ENCODE measurements around the gene TUSC2.
A peak's percentile ranks its signal among the peaks of the same experiment; 100 is the strongest.

TUSC2 gene

DNA sequence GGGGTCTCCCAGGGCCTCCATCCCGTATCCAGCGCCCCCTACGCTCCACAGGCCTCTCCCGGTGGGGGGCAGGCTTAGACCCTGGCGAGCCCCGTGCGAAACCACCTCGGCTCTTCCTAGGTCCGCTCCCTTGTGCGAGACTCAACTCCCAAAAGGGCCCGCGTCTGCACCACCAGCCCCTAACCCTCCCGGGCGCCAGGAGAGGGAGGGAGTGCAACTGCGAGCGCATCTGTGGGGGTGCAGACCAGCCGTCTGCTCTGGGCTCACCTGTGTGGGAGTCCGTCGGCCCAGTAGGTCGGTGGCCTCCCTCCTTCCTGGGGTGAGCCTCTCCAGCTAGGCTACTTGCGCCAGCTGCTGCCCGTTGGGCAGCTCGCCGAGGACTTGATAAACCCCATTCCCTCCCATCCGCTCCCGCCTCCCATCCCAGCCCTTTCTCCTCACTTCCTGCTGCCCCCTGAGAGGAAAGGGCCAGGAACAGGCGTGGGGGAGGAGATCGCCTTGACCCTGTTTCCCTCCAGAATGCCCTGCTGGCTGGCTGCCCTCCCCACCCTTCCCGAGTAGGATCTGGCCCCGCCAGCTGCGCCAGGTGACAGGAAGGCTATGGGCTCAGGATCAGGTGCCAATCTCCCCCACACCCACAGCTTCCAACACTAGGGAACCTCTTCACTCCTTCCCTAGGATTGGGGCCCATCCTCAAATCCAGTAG is 5.5 kb downstream of the TUSC2 start, which contains the start of gene HYAL2:
HYAL2 (minus strand) TSS at position 360 of the 706 bp plus-strand sequence. CDS start 2,256 bp downstream, outside the sequence.
- no peaks in the 10 kb centered on the region for H3K4me1 ChIP-seq (ENCODE audit: control insufficient read depth, insufficient read depth, low read length)
- TF ChIP-seq IKZF3 (tag by site-specific recombination; IDR thresholded peaks at IDR 0.05), result no peak
- peak; percentile 15; the same call in 1 of the 2 replicates for TF ChIP-seq ZFHX2 (tag by site-specific recombination; conservative IDR thresholded peaks at IDR 0.05)
- peaks cover 3 to 59% of the 10 kb centered on the region in 2 experiments; a peak in 2 of 3 replicates for H3K36me3 ChIP-seq (ENCODE audit: control insufficient read depth in 2 of 2, insufficient read depth in 1 of 2, low read length in 2 of 2)
- CTCF ChIA-PET, result interaction anchor here (0.5 to 3.0 kb wide), 8 partner anchors 11 to 1200 kb away, joined by 3 to 21 read pairs (median 4); partner anchors contain the start of genes HYAL3 and NAA80
- H3K9me3 ChIP-seq (ENCODE audit: control insufficient read depth, insufficient read depth, low read depth, low read length), result no peaks in the 10 kb centered on the region
- peak within 1 kb of the TSS; percentile 62 for H3K4me3 ChIP-seq (ENCODE audit: low read depth, low read length)
- POLR2A ChIA-PET, result interaction anchor here (2.5 to 3.2 kb wide), 3 partner anchors 15 to 27 kb away, joined by 7 to 17 read pairs (median 12); partner anchors contain the start of genes HYAL3 and NAA80
- H3K27ac ChIP-seq (ENCODE audit: extremely low read depth, low read depth, low read length), result peak within 1 kb of the TSS; percentile 95

DNA sequence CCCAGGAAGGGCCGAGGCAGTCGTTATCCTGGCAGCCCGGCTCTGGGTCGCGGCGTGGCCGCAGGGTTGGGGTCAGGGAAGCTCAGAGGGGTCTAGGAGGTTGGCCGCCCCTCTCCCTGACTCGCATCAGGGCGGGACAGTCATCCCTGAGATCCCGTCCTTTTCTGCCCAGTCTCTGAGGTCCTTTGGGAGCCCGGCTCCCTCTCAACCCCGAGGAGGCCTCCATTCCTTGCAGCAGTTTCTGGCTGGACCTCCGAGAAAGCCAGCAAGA is 6.0 kb downstream of the TUSC2 start:
- Histone ChIP-seq H3K9me3 (ENCODE audit: control insufficient read depth, insufficient read depth, low read depth, low read length) (no peaks in the 10 kb centered on the region), H3K4me3 (ENCODE audit: low read depth, low read length) (no peak overlapping the region), H3K36me3 (ENCODE audit: control insufficient read depth in 2 of 2, insufficient read depth in 1 of 2, low read length in 2 of 2) (peaks cover 3 to 63% of the 10 kb centered on the region in 2 experiments; a peak in 2 of 3 replicates), H3K27ac (ENCODE audit: extremely low read depth, low read depth, low read length) (no peak overlapping the region; the same call in 1 of the 2 replicates), H3K4me1 (ENCODE audit: control insufficient read depth, insufficient read depth, low read length) (peaks cover 2% of the 10 kb centered on the region; the same call in 1 of the 2 replicates)
- TF ChIP-seq, protein P1, sequence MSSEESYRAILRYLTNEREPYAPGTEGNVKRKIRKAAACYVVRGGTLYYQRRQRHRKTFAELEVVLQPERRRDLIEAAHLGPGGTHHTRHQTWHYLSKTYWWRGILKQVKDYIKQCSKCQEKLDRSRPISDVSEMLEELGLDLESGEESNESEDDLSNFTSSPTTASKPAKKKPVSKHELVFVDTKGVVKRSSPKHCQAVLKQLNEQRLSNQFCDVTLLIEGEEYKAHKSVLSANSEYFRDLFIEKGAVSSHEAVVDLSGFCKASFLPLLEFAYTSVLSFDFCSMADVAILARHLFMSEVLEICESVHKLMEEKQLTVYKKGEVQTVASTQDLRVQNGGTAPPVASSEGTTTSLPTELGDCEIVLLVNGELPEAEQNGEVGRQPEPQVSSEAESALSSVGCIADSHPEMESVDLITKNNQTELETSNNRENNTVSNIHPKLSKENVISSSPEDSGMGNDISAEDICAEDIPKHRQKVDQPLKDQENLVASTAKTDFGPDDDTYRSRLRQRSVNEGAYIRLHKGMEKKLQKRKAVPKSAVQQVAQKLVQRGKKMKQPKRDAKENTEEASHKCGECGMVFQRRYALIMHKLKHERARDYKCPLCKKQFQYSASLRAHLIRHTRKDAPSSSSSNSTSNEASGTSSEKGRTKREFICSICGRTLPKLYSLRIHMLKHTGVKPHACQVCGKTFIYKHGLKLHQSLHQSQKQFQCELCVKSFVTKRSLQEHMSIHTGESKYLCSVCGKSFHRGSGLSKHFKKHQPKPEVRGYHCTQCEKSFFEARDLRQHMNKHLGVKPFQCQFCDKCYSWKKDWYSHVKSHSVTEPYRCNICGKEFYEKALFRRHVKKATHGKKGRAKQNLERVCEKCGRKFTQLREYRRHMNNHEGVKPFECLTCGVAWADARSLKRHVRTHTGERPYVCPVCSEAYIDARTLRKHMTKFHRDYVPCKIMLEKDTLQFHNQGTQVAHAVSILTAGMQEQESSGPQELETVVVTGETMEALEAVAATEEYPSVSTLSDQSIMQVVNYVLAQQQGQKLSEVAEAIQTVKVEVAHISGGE (tag by site-specific recombination; conservative IDR thresholded peaks at IDR 0.05; ENCODE audit: low read depth), result no peak
- TF ChIP-seq YY2 (tag by site-specific recombination; IDR thresholded peaks at IDR 0.05) (no peak), ZNF114 (tag by site-specific recombination; IDR thresholded peaks at IDR 0.05) (no peak), HOXD13 (CRISPR knock-in tag; IDR thresholded peaks at IDR 0.05; ENCODE audit: borderline replicate concordance) (no peak), KLF7 (tag by site-specific recombination; IDR thresholded peaks at IDR 0.05; ENCODE audit: borderline replicate concordance) (no peak), HOXC10 (CRISPR knock-in tag; IDR thresholded peaks at IDR 0.05) (no peak), EGR2 (tag by site-specific recombination; IDR thresholded peaks at IDR 0.05; ENCODE audit: low read depth) (no peak), ZNF132 (tag by site-specific recombination; IDR thresholded peaks at IDR 0.05; ENCODE audit: borderline replicate concordance) (no peak), ZNF561 (tag by site-specific recombination; IDR thresholded peaks at IDR 0.05; ENCODE audit: borderline replicate concordance) (no peak), ZNF184 (tag by site-specific recombination; IDR thresholded peaks at IDR 0.05) (no peak), ZNF302 (tag by site-specific recombination; IDR thresholded peaks at IDR 0.05; ENCODE audit: low read depth) (no peak), ZNF571 (tag by site-specific recombination; IDR thresholded peaks at IDR 0.05) (no peak), KLF9 (tag by site-specific recombination; IDR thresholded peaks at IDR 0.05; ENCODE audit: low read depth) (no peak)
- TF ChIP-seq, protein P2, sequence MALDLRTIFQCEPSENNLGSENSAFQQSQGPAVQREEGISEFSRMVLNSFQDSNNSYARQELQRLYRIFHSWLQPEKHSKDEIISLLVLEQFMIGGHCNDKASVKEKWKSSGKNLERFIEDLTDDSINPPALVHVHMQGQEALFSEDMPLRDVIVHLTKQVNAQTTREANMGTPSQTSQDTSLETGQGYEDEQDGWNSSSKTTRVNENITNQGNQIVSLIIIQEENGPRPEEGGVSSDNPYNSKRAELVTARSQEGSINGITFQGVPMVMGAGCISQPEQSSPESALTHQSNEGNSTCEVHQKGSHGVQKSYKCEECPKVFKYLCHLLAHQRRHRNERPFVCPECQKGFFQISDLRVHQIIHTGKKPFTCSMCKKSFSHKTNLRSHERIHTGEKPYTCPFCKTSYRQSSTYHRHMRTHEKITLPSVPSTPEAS (tag by site-specific recombination; IDR thresholded peaks at IDR 0.05), result no peak
- TF ChIP-seq, protein P3, sequence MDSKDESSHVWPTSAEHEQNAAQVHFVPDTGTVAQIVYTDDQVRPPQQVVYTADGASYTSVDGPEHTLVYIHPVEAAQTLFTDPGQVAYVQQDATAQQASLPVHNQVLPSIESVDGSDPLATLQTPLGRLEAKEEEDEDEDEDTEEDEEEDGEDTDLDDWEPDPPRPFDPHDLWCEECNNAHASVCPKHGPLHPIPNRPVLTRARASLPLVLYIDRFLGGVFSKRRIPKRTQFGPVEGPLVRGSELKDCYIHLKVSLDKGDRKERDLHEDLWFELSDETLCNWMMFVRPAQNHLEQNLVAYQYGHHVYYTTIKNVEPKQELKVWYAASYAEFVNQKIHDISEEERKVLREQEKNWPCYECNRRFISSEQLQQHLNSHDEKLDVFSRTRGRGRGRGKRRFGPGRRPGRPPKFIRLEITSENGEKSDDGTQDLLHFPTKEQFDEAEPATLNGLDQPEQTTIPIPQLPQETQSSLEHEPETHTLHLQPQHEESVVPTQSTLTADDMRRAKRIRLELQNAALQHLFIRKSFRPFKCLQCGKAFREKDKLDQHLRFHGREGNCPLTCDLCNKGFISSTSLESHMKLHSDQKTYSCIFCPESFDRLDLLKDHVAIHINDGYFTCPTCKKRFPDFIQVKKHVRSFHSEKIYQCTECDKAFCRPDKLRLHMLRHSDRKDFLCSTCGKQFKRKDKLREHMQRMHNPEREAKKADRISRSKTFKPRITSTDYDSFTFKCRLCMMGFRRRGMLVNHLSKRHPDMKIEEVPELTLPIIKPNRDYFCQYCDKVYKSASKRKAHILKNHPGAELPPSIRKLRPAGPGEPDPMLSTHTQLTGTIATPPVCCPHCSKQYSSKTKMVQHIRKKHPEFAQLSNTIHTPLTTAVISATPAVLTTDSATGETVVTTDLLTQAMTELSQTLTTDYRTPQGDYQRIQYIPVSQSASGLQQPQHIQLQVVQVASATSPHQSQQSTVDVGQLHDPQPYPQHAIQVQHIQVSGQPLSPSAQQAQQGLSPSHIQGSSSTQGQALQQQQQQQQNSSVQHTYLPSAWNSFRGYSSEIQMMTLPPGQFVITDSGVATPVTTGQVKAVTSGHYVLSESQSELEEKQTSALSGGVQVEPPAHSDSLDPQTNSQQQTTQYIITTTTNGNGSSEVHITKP (tag by site-specific recombination; IDR thresholded peaks at IDR 0.05), result no peak
- POLR2A ChIA-PET, result interaction anchor here (0.7 to 3.2 kb wide), 3 partner anchors 15 to 30 kb away, joined by 3 to 17 read pairs (median 7); partner anchors contain the start of gene IFRD2
- CTCF ChIA-PET, result interaction anchor here (0.5 to 1.7 kb wide), 5 partner anchors 11 to 1200 kb away, joined by 3 to 7 read pairs (median 4); partner anchors contain the start of genes HYAL3 and NAA80
